SU-DHL-6 (cell line): ENCODE measurements around the gene ADGRB3.

ENCODE experiments used
- H2AFZ ChIP-seq: fragments of 200-600 bp; sonication (generic); 2 replicates; pipeline ENCODE4 v1.6.1; 2014; ENCODE audit warnings: low read depth, mild to moderate bottlenecking, moderate library complexity, mixed read lengths, antibody characterized with exemption, low read length; ENCODE audit not compliant: severe bottlenecking
- H3F3A ChIP-seq: fragments of 200-600 bp; shearing (Covaris generic); 2 replicates; pipeline ENCODE4 v1.6.0; 2016; ENCODE audit warnings: antibody characterized with exemption, mild to moderate bottlenecking; ENCODE audit not compliant: insufficient read depth
- H3K27ac ChIP-seq: fragments of 200-600 bp; sonication (generic); 2 replicates; pipeline ENCODE4 v1.5.1; 2016; ENCODE audit warnings: low read depth, mild to moderate bottlenecking, low read length, moderate library complexity, mixed read lengths
- H3K27me3 ChIP-seq: fragments of 200-600 bp; sonication (generic), shearing (Covaris generic); 2 replicates; pipeline ENCODE4 v1.6.0; 2014; ENCODE audit warnings: mild to moderate bottlenecking, low read length
- H3K36me3 ChIP-seq: fragments of 200-600 bp; sonication (generic); 2 replicates; pipeline ENCODE4 v1.6.1; 2014; ENCODE audit warnings: mild to moderate bottlenecking, low read length, mixed read lengths
- H3K4me2 ChIP-seq: fragments of 300-600, 200-600 bp; shearing (Covaris generic), sonication (generic); 2 replicates; pipeline ENCODE4 v1.6.0; 2014; ENCODE audit warnings: low read length, low read depth, mild to moderate bottlenecking; ENCODE audit not compliant: poor library complexity, severe bottlenecking
- H3K4me3 ChIP-seq: fragments of 200-600 bp; sonication (generic); 2 replicates; pipeline ENCODE4 v1.5.1; 2014; ENCODE audit warnings: antibody characterized with exemption, low read length, mild to moderate bottlenecking, mixed read lengths; ENCODE audit not compliant: insufficient read depth, poor library complexity, severe bottlenecking
- H3K79me2 ChIP-seq: fragments of 200-600 bp; sonication (generic); 2 replicates; pipeline ENCODE4 v1.6.1; 2014; ENCODE audit warnings: mild to moderate bottlenecking, low read length, moderate library complexity; ENCODE audit not compliant: insufficient read depth
- H3K9ac ChIP-seq: fragments of 200-600 bp; sonication (generic); 2 replicates; pipeline ENCODE4 v1.7.0; 2014; ENCODE audit warnings: mild to moderate bottlenecking, low read length
- H3K9me2 ChIP-seq: fragments of 200-600 bp; sonication (generic); replicated peaks from 2 replicates; pipeline ENCODE4 v1.6.1; 2014; ENCODE audit warnings: low read length; ENCODE audit not compliant: insufficient read depth
- H3K9me3 ChIP-seq: fragments of 200-600 bp; sonication (generic); 2 replicates; pipeline ENCODE4 v1.6.1; 2014; ENCODE audit warnings: low read length, mixed read lengths; ENCODE audit not compliant: insufficient read depth
- H4K20me1 ChIP-seq: fragments of 200-600 bp; sonication (generic); 2 replicates; pipeline ENCODE4 v1.6.1; 2014; ENCODE audit warnings: low read depth, mild to moderate bottlenecking, antibody characterized with exemption, low read length, moderate library complexity, mixed read lengths
- CTCF ChIP-seq: fragments of 200-600 bp; sonication (generic); IDR thresholded peaks from one replicate; pipeline ENCODE4 v1.5.1; 2017; ENCODE audit warnings: antibody characterized with exemption, mild to moderate bottlenecking, low read length, moderate library complexity; ENCODE audit not compliant: insufficient read depth, poor library complexity, severe bottlenecking
- EZH2phosphoT487 ChIP-seq: fragments of 200-600 bp; sonication (generic), shearing (Covaris generic); conservative IDR thresholded peaks from 2 replicates; pipeline ENCODE4 v1.6.1; 2018; ENCODE audit warnings: mild to moderate bottlenecking, antibody characterized with exemption, low read length, moderate library complexity, mixed read lengths

ADGRB3 gene

GRCh38 chr6:68973066-68973465, 338.0 kb downstream of the ADGRB3 start:
- Histone ChIP-seq H4K20me1 (no peaks in the 10 kb centered on the region), H3K79me2 (no peaks in the 10 kb centered on the region), H3K27ac (no peak overlapping the region), H3K9me2 (no peaks in the 10 kb centered on the region), H3K27me3 (no peaks in the 10 kb centered on the region), H3F3A (no peaks in the 10 kb centered on the region), H3K4me2 (no peak overlapping the region), H3K9me3 (no peaks in the 10 kb centered on the region), H2AFZ (no peak overlapping the region), H3K4me3 (no peak overlapping the region), H3K36me3 (no peaks in the 10 kb centered on the region), H3K9ac (no peak overlapping the region)
- no peak for TF ChIP-seq EZH2phosphoT487

- Histone ChIP-seq H3K27ac (no peak overlapping the region), H3K4me2 (no peak overlapping the region), H4K20me1 (no peaks in the 10 kb centered on the region), H3K36me3 (no peaks in the 10 kb centered on the region), H2AFZ (no peak overlapping the region), H3K9ac (no peak overlapping the region), H3K9me2 (no peaks in the 10 kb centered on the region), H3F3A (no peaks in the 10 kb centered on the region), H3K27me3 (no peaks in the 10 kb centered on the region), H3K9me3 (no peaks in the 10 kb centered on the region), H3K79me2 (no peaks in the 10 kb centered on the region), H3K4me3 (no peak overlapping the region)
- TF ChIP-seq EZH2phosphoT487, result no peak
- TF ChIP-seq CTCF, result no peak
These were observed 340.0 kb downstream of the ADGRB3 start for GRCh38 chr6:68975064-68975463.

- no peak overlapping the region for H3K4me2 ChIP-seq
- H3K4me3 ChIP-seq, result no peak overlapping the region
- no peaks in the 10 kb centered on the region for H3K79me2 ChIP-seq
- no peak overlapping the region for H2AFZ ChIP-seq
- no peak overlapping the region for H3K27ac ChIP-seq
- no peaks in the 10 kb centered on the region for H3K9me3 ChIP-seq
- no peaks in the 10 kb centered on the region for H3K36me3 ChIP-seq
- no peaks in the 10 kb centered on the region for H3F3A ChIP-seq
- H3K27me3 ChIP-seq, result no peaks in the 10 kb centered on the region
- H3K9me2 ChIP-seq, result no peaks in the 10 kb centered on the region
- TF ChIP-seq EZH2phosphoT487, result no peak
- H3K9ac ChIP-seq, result no peak overlapping the region
- H4K20me1 ChIP-seq, result no peaks in the 10 kb centered on the region
These were observed 340.7 kb downstream of the ADGRB3 start for GRCh38 chr6:68975816-68976215.

GRCh38 chr6:68976260-68976659, 341.2 kb downstream of the ADGRB3 start:
- Histone ChIP-seq H3K9ac (no peak overlapping the region), H2AFZ (no peak overlapping the region), H3K4me2 (no peak overlapping the region), H3K4me3 (no peak overlapping the region), H3K27ac (no peak overlapping the region), H3K9me3 (no peaks in the 10 kb centered on the region), H4K20me1 (no peaks in the 10 kb centered on the region), H3F3A (no peaks in the 10 kb centered on the region), H3K27me3 (no peaks in the 10 kb centered on the region), H3K9me2 (no peaks in the 10 kb centered on the region), H3K79me2 (no peaks in the 10 kb centered on the region), H3K36me3 (no peaks in the 10 kb centered on the region)
- TF ChIP-seq EZH2phosphoT487 (no peak), CTCF (peak; percentile 50)
